H1 (cell line): ENCODE data around the gene ANO9. TPM values are rescaled to one million over a fixed set of nuclear protein-coding genes. Genes with fewer than 3 reads are reported as not detected.

Source experiments
- CTCF ChIA-PET: fragments of 300-600 bp; sonication (Branson Sonifier 250); formaldehyde crosslinking; loops from one replicate; lab custom pipeline; 2021; ENCODE audit not compliant: partially characterized antibody; lab: Charles Lee
- POLR2A ChIA-PET: fragments of 300-600 bp; sonication (Branson Sonifier 250); formaldehyde crosslinking; loops from one replicate; lab custom pipeline; 2021; ENCODE audit warnings: inconsistent platforms; ENCODE audit not compliant: partially characterized antibody; lab: Charles Lee
- DNase-seq, 2 experiments: peaks; one replicate each; pipeline versions ENCODE4 v3.0.0 to v3.0.0-alpha.2; 2010 to 2022; ENCODE audit warnings: low spot score in 2 of 2, low read depth in 1 of 2, mixed read lengths in 1 of 2
- FAIRE-seq: peaks from 2 replicates; lab custom pipeline; 2011; peaks lifted over from hg19 to GRCh38; lab: Jason Lieb, UNC
- H2AFZ ChIP-seq: 2 replicates; pipeline ENCODE4 v1.8.1; 2012; ENCODE audit warnings: low read length, inconsistent platforms
- H2AK5ac ChIP-seq: 2 replicates; pipeline ENCODE4 v1.6.1; 2013; ENCODE audit warnings: low read depth, low read length
- H2BK120ac ChIP-seq: replicated peaks from 2 replicates; pipeline ENCODE3; 2013; ENCODE audit warnings: low read depth, low read length, inconsistent platforms
- H2BK12ac ChIP-seq: 2 replicates; pipeline ENCODE4 v1.6.1; 2013; ENCODE audit warnings: low read depth, low read length
- H2BK15ac ChIP-seq: 2 replicates; pipeline ENCODE4 v1.6.1; 2013; ENCODE audit warnings: low read length
- H2BK20ac ChIP-seq: 2 replicates; pipeline ENCODE4 v1.6.1; 2013; ENCODE audit warnings: low read length
- H2BK5ac ChIP-seq: 2 replicates; pipeline ENCODE4 v1.6.1; 2013; ENCODE audit warnings: low read depth, low read length
- H3K14ac ChIP-seq: 2 replicates; pipeline ENCODE4 v1.6.1; 2013; ENCODE audit warnings: inconsistent platforms; ENCODE audit not compliant: insufficient read length
- H3K18ac ChIP-seq: 2 replicates; pipeline ENCODE4 v1.6.1; 2013; ENCODE audit warnings: low read length; ENCODE audit errors: extremely low read depth
- H3K23ac ChIP-seq: 2 replicates; pipeline ENCODE4 v1.6.1; 2013; ENCODE audit warnings: inconsistent platforms; ENCODE audit not compliant: insufficient read length
- H3K23me2 ChIP-seq: 2 replicates; pipeline ENCODE4 v1.6.1; 2013; ENCODE audit warnings: low read depth, low read length
- H3K27ac ChIP-seq: 2 replicates; pipeline ENCODE4 v1.6.1; 2011; ENCODE audit warnings: low read depth, low read length, inconsistent platforms
- H3K27me3 ChIP-seq, 4 experiments: replicated peaks in 1 of 4; 1 replicate in 1 of 4; 2 replicates in 3 of 4; pipeline versions ENCODE4 v1.6.1 to v1.8.1; 2011 to 2013; ENCODE audit warnings: low read length in 3 of 4, mild to moderate bottlenecking in 3 of 4, inconsistent platforms in 2 of 4, mixed read lengths in 2 of 4, moderate library complexity in 1 of 4; ENCODE audit not compliant: control insufficient read depth in 3 of 4, insufficient read depth in 3 of 4; ENCODE audit errors: extremely low read depth in 1 of 4
- H3K36me3 ChIP-seq, 4 experiments: 2 replicates each; pipeline versions ENCODE4 v1.6.1 to v1.8.1; 2011 to 2013; ENCODE audit warnings: mild to moderate bottlenecking in 4 of 4, low read length in 3 of 4, moderate library complexity in 2 of 4, control low read depth in 1 of 4, inconsistent platforms in 1 of 4; ENCODE audit not compliant: insufficient read depth in 4 of 4, control insufficient read depth in 2 of 4
- H3K4ac ChIP-seq: replicated peaks from 2 replicates; pipeline ENCODE3; 2013; ENCODE audit warnings: low read length, low read depth, mixed read lengths, inconsistent platforms; ENCODE audit not compliant: insufficient read length
- H3K4me1 ChIP-seq, 4 experiments: replicated peaks in 1 of 4; 1 replicate in 1 of 4; 2 replicates in 3 of 4; pipeline versions ENCODE4 v1.6.1 to v1.8.1; 2011 to 2013; ENCODE audit warnings: low read length in 3 of 4, inconsistent platforms in 2 of 4, mixed read lengths in 1 of 4; ENCODE audit not compliant: insufficient read depth in 4 of 4, control insufficient read depth in 3 of 4
- H3K4me2 ChIP-seq, 2 experiments: 2 replicates each; pipeline versions ENCODE4 v1.6.1 to v1.8.1; 2011 to 2013; ENCODE audit warnings: low read depth in 2 of 2, low read length in 2 of 2, control low read depth in 1 of 2, inconsistent platforms in 1 of 2, mild to moderate bottlenecking in 1 of 2; ENCODE audit not compliant: insufficient read depth in 1 of 2
- H3K4me3 ChIP-seq, 4 experiments: fragments of 200-600, 300-600 bp in 1 of 4; sonication (generic), shearing (Covaris generic), sonication (Bioruptor Twin) in 1 of 4; 2 replicates each; pipeline versions ENCODE4 v1.5.1 to v1.8.1; 2011 to 2016; ENCODE audit warnings: low read length in 4 of 4, low read depth in 3 of 4, control low read depth in 2 of 4, inconsistent platforms in 2 of 4, mild to moderate bottlenecking in 2 of 4, mixed read lengths in 1 of 4, moderate library complexity in 1 of 4; ENCODE audit not compliant: insufficient read depth in 2 of 4; ENCODE audit errors: extremely low read depth in 1 of 4
- H3K56ac ChIP-seq: replicated peaks from 2 replicates; pipeline ENCODE3; 2013; ENCODE audit warnings: low read depth, mild to moderate bottlenecking, mixed read lengths, low read length, inconsistent platforms; ENCODE audit not compliant: insufficient read length
- H3K79me1 ChIP-seq: 2 replicates; pipeline ENCODE4 v1.6.1; 2013; ENCODE audit warnings: low read depth, low read length, control low read depth
- H3K79me2 ChIP-seq, 2 experiments: 2 replicates each; pipeline versions ENCODE4 v1.6.1 to v1.8.1; 2012 to 2013; ENCODE audit warnings: low read length in 2 of 2, mild to moderate bottlenecking in 2 of 2, inconsistent platforms in 1 of 2; ENCODE audit not compliant: insufficient read depth in 2 of 2, control insufficient read depth in 1 of 2
- H3K9ac ChIP-seq, 4 experiments: replicated peaks in 1 of 4; 1 replicate in 1 of 4; 2 replicates in 3 of 4; pipeline versions ENCODE4 v1.6.1 to v1.8.1; 2011 to 2013; ENCODE audit warnings: low read depth in 3 of 4, low read length in 3 of 4, control low read depth in 2 of 4, mild to moderate bottlenecking in 2 of 4, moderate library complexity in 2 of 4, inconsistent platforms in 1 of 4; ENCODE audit errors: extremely low read depth in 1 of 4
- H3K9me3 ChIP-seq, 2 experiments: 2 replicates each; pipeline versions ENCODE4 v1.6.1 to v1.8.1; 2012 to 2013; ENCODE audit warnings: mild to moderate bottlenecking in 2 of 2, moderate library complexity in 2 of 2, control low read depth in 1 of 2, inconsistent platforms in 1 of 2, low read depth in 1 of 2, low read length in 1 of 2, mixed read lengths in 1 of 2; ENCODE audit not compliant: insufficient read depth in 2 of 2
- H4K20me1 ChIP-seq, 2 experiments: replicated peaks in 1 of 2; 2 replicates each; pipeline versions ENCODE3 to v1.8.1; 2011 to 2013; ENCODE audit warnings: inconsistent platforms in 2 of 2, low read length in 2 of 2, mild to moderate bottlenecking in 1 of 2; ENCODE audit not compliant: insufficient read depth in 2 of 2, control insufficient read depth in 1 of 2
- H4K5ac ChIP-seq: 2 replicates; pipeline ENCODE4 v1.6.1; 2013; ENCODE audit warnings: low read length, low read depth, mixed read lengths, inconsistent platforms; ENCODE audit not compliant: insufficient read length
- H4K8ac ChIP-seq: 2 replicates; pipeline ENCODE4 v1.8.0; 2013; ENCODE audit warnings: mild to moderate bottlenecking, moderate library complexity, low read length, inconsistent platforms; ENCODE audit not compliant: insufficient read depth; ENCODE audit errors: extremely low read depth
- H4K91ac ChIP-seq: replicated peaks from 2 replicates; pipeline ENCODE3; 2013; ENCODE audit warnings: low read length, mixed read lengths, inconsistent platforms; ENCODE audit not compliant: insufficient read length
- EGR1 ChIP-seq: IDR thresholded peaks from 2 replicates; pipeline ENCODE4 v1.6.1; 2011; ENCODE audit warnings: low read depth, low read length, borderline replicate concordance
- KDM4A ChIP-seq: IDR thresholded peaks from one replicate; pipeline ENCODE4 v1.7.1; 2012; ENCODE audit warnings: low read depth, mild to moderate bottlenecking, moderate library complexity, low read length, inconsistent platforms; ENCODE audit not compliant: severe bottlenecking
- KDM5A ChIP-seq: fragments of 200-600 bp; IDR thresholded peaks from 2 replicates; pipeline ENCODE4 v1.7.1; 2012; ENCODE audit warnings: mild to moderate bottlenecking, low read length, inconsistent platforms, mixed read lengths
- NRF1 ChIP-seq: IDR thresholded peaks from 2 replicates; pipeline ENCODE4 v1.6.1; 2011; ENCODE audit warnings: mild to moderate bottlenecking, low read depth, low read length, improper control_type of control experiment
- RAD21 ChIP-seq, 2 experiments: IDR thresholded peaks in 1 of 2; conservative IDR thresholded peaks in 1 of 2; 2 replicates each; pipeline ENCODE4 v1.6.1; 2011; ENCODE audit warnings: low read depth in 2 of 2, low read length in 2 of 2, improper control_type of control experiment in 1 of 2, inconsistent platforms in 1 of 2, mild to moderate bottlenecking in 1 of 2, moderate library complexity in 1 of 2
- SIRT6 ChIP-seq: IDR thresholded peaks from one replicate; pipeline ENCODE4 v1.7.1; 2012; ENCODE audit warnings: low read length, inconsistent platforms
- YY1 ChIP-seq: IDR thresholded peaks from 2 replicates; pipeline ENCODE4 v1.6.1; 2011; ENCODE audit warnings: low read depth, mild to moderate bottlenecking, low read length
- WGBS, 2 experiments: shearing (Covaris generic) in 1 of 2; methylation state at CpG; one replicate each; pipeline versions ENCODE4 v1.1.6 to v1.1.7; 2013 to 2015; ENCODE audit warnings: low lambda C conversion rate in 2 of 2, mixed read lengths in 2 of 2, inconsistent platforms in 1 of 2, low coverage in 1 of 2, missing lambda C conversion rate in 1 of 2; ENCODE audit not compliant: insufficient replicate concordance in 2 of 2, insufficient coverage in 1 of 2, insufficient read length in 1 of 2; ENCODE audit errors: extremely low coverage in 1 of 2, missing lambda C conversion rate in 1 of 2; 5-methylcytosine and 5-hydroxymethylcytosine counted together
- polyA plus RNA-seq, 7 experiments: library from polyadenylated mRNA; depleted of rRNA in 3 of 7; stranded (reverse) in 5 of 7; unstranded in 2 of 7; fragments of >200 nt in 5 of 7; fragments of 200-250 nt in 2 of 7; gene quantifications; 1 replicate in 5 of 7; 2 replicates in 1 of 7; 4 replicates in 1 of 7; pipeline versions ENCODE4 v1.2.1 to v1.2.3, GENCODE V29; 2011 to 2013; ENCODE audit warnings: missing spikeins in 2 of 7, mixed read lengths in 2 of 7
- total RNA-seq: library from RNA; stranded (reverse); fragmentation: NEBNext Ultra II Directional; extraction: Animal tissue kit (Norgen Biotek cat#: 25700); gene quantifications from 2 replicates; pipeline ENCODE4 v1.2.1, GENCODE V29; 2021

The ANO9 gene
- total and polyA plus RNA-seq, 2 of the 8 experiments (the other 6 are each of a cell fraction or from before 2014, with no cell fraction given): 20.0 to 20.7 TPM

DNA sequence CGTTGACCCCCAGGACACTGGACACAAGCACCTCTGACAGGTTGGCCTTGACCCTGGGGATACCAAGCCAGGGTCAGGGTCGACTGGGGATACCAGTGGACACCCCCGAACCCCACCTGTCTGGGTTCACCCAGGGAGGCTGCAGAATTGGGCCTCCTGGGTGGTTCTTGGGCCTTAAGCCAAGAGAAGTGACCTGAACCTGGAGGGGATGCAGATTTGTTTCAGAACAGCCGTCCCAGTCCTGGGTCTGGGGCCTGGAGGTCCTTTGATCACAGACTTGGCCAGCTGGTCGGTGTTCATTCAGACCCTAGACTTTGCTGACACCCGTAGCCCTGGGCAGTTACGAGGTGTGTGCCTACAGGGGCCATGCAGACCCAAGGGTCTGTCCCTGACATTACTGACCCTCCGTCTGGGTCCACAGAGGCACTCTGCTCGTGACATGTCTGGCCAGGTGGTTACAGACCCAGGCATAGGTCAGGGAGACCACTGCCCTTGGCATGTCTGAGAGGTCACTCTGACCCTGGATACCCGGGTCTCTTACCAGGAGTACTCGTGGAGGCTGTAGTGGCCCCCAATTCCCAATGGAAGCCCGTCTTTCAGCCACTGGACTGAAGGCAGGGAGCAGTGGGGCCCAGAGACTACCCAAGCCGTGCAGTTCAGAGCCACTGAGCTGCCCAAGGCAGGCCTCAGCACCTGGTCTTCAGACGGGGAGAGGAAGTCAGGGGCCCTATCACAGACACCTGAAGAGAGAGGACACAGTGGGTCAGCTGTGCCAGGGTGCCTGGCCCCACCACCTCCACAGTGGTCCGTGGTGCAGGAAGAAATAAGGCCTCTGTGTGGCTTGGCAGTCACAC lies 33.4 kb downstream of the ANO9 start:
- peaks cover 9 to 15% of the 10 kb centered on the region in 2 experiments for H4K20me1 ChIP-seq
- H2BK5ac ChIP-seq: no peak overlapping the region; the same call in 1 of the 2 replicates
- no peak for FAIRE-seq
- peaks cover 3% of the 10 kb centered on the region; the same call in 1 of the 2 replicates for H3K23me2 ChIP-seq
- H2BK12ac ChIP-seq: 0 out of 2 replicates have a peak overlapping the region, but pooled peaks have one; percentile 17
- 83% methylated on average over 15 of the region's 15 CpGs; no CpG with 5 or more reads in 1 of the 2 experiments for WGBS, 2 experiments
- no peak overlapping the region for H3K14ac ChIP-seq
- DNase-seq: peak in 1 of 2 experiments; percentile 48
- H4K5ac ChIP-seq: no peak overlapping the region
- H2BK20ac ChIP-seq: no peak overlapping the region
- peaks cover 2% of the 10 kb centered on the region; the same call in 1 of the 2 replicates for H3K79me1 ChIP-seq
- no peak overlapping the region for H4K8ac ChIP-seq
- H3K36me3 ChIP-seq: no peaks in the 10 kb centered on the region; a peak in 1 of 8 replicates
- no peak overlapping the region for H2BK120ac ChIP-seq
- no peak overlapping the region for H3K9ac ChIP-seq
- no peaks in the 10 kb centered on the region for H3K9me3 ChIP-seq
- H3K79me2 ChIP-seq: peaks cover 0 to 5% of the 10 kb centered on the region in 2 experiments; a peak in 1 of 4 replicates
- peaks cover 0 to 11% (median 6%) of the 10 kb centered on the region in 4 experiments; a peak in 4 of 7 replicates for H3K4me1 ChIP-seq
- H3K27me3 ChIP-seq: peaks cover 0 to 5% (median 0%) of the 10 kb centered on the region in 4 experiments; a peak in 2 of 7 replicates
- POLR2A ChIA-PET: interaction anchor here (0.9 to 5.9 kb wide), 7 partner anchors 9 to 98 kb away, joined by 3 to 41 read pairs (median 5); partner anchors contain the start of genes B4GALNT4, PTDSS2 and SIGIRR
- H3K4ac ChIP-seq: no peak overlapping the region
- TF ChIP-seq NRF1 (no peak), YY1 (no peak), EGR1 (no peak), KDM5A (no peak), KDM4A (no peak), RAD21 (IDR thresholded peaks at IDR 0.05 in 1 of 2, conservative IDR thresholded peaks at IDR 0.05 in 1 of 2; ENCODE audit: low read depth in 2 of 2, low read length in 2 of 2) (no peak), SIRT6 (no peak)
- no peak overlapping the region for H3K23ac ChIP-seq
- H3K27ac ChIP-seq: no peak overlapping the region
- no peak overlapping the region for H2AFZ ChIP-seq
- H4K91ac ChIP-seq: no peak overlapping the region
- H3K4me2 ChIP-seq: no peak overlapping the region
- 0 out of 2 replicates have a peak overlapping the region, but pooled peaks have one; percentile 24 for H2AK5ac ChIP-seq
- H3K4me3 ChIP-seq: no peak overlapping the region
- H3K18ac ChIP-seq: no peak overlapping the region
- CTCF ChIA-PET: interaction anchor here (1.1 to 2.8 kb wide), 5 partner anchors 12 to 110 kb away, joined by 4 to 24 read pairs (median 6); partner anchors contain the start of gene PTDSS2
- H3K56ac ChIP-seq: no peak overlapping the region
- 0 out of 2 replicates have a peak overlapping the region, but pooled peaks have one; percentile 29 for H2BK15ac ChIP-seq
